HepG2 (cell line): ENCODE measurements around the gene TMEM86B. TPM values are rescaled to one million over a fixed set of nuclear protein-coding genes. Genes with fewer than 3 reads are reported as not detected.

Experiments used
- BRD4 ChIP-seq: sonication (generic); formaldehyde crosslinking; IDR thresholded peaks from 2 replicates; pipeline ENCODE4 v1.4.0; 2020; ENCODE audit warnings: missing genetic modification reagents
- NCOA5 ChIP-seq: sonication (generic); formaldehyde crosslinking; IDR thresholded peaks from 2 replicates; pipeline ENCODE4 v1.4.0; 2020; ENCODE audit warnings: missing genetic modification reagents
- SMAD9 ChIP-seq: sonication (generic); formaldehyde crosslinking; IDR thresholded peaks from 2 replicates; pipeline ENCODE4 v1.5.1; 2020; ENCODE audit warnings: mild to moderate bottlenecking, missing genetic modification reagents
- ZC3H4 ChIP-seq: sonication (generic); formaldehyde crosslinking; IDR thresholded peaks from 2 replicates; pipeline ENCODE4 v1.4.0; 2020; ENCODE audit warnings: missing genetic modification reagents, borderline replicate concordance
- ZNF496 ChIP-seq: sonication (generic); formaldehyde crosslinking; IDR thresholded peaks from 2 replicates; pipeline ENCODE4 v1.8.1; 2023; ENCODE audit warnings: mild to moderate bottlenecking, moderate library complexity, missing genetic modification reagents; ENCODE audit not compliant: insufficient replicate concordance
- ZNF530 ChIP-seq: sonication (generic); formaldehyde crosslinking; IDR thresholded peaks from 2 replicates; pipeline ENCODE4 v1.5.0; 2020; ENCODE audit warnings: low read depth, mild to moderate bottlenecking, missing genetic modification reagents
- ZNF652 ChIP-seq: IDR thresholded peaks from 2 replicates; pipeline ENCODE4 v1.6.1; 2016; ENCODE audit warnings: low read depth, borderline replicate concordance
- ZNF850 ChIP-seq: sonication (generic); formaldehyde crosslinking; conservative IDR thresholded peaks from 2 replicates; pipeline ENCODE4 v1.9.0; 2021; ENCODE audit warnings: mild to moderate bottlenecking, missing genetic modification reagents
- polyA plus RNA-seq, 8 experiments: library from polyadenylated mRNA; depleted of rRNA in 3 of 8; stranded (reverse) in 7 of 8; unstranded in 1 of 8; fragments of >200 nt; fragmentation: Illumina TruSeq in 4 of 8; extraction: Trizol in 4 of 8; gene quantifications; 2 replicates each; pipeline versions ENCODE4 v1.2.1 to v1.2.3, GENCODE V29; 2011 to 2016; ENCODE audit warnings: low read depth in 4 of 8, missing spikeins in 1 of 8, mixed read lengths in 1 of 8; ENCODE audit not compliant: insufficient read depth in 1 of 8
- total RNA-seq, 5 experiments: library from RNA; depleted of rRNA; stranded (reverse); fragments of >200 nt; fragmentation: Illumina TruSeq; extraction: Trizol; gene quantifications; 2 replicates each; pipeline ENCODE4 v1.2.3, GENCODE V29; 2016; ENCODE audit warnings: low read depth in 1 of 5
- TF ChIP-seq, protein P1 (sequence below), 2 experiments: sonication (generic) in 1 of 2; formaldehyde crosslinking in 1 of 2; IDR thresholded peaks; 2 replicates each; pipeline versions ENCODE4 v1.4.0 to v1.6.1; 2016 to 2020; ENCODE audit warnings: borderline replicate concordance in 1 of 2, low read depth in 1 of 2, mild to moderate bottlenecking in 1 of 2, missing genetic modification reagents in 1 of 2
- TF ChIP-seq, protein P2 (sequence below): IDR thresholded peaks from 2 replicates; pipeline ENCODE4 v1.6.1; 2016; ENCODE audit warnings: control low read depth
- TF ChIP-seq, protein P3 (sequence below): IDR thresholded peaks from 2 replicates; pipeline ENCODE4 v1.6.1; 2016; ENCODE audit warnings: missing biosample characterization, missing genetic modification reagents, low read depth
- TF ChIP-seq, protein P4 (sequence below): sonication (generic); formaldehyde crosslinking; IDR thresholded peaks from 2 replicates; pipeline ENCODE4 v1.8.1; 2022; ENCODE audit warnings: mild to moderate bottlenecking, missing genetic modification reagents
- TF ChIP-seq, protein P5 (sequence below): sonication (generic); formaldehyde crosslinking; IDR thresholded peaks from 2 replicates; pipeline ENCODE4 v1.5.0; 2020; ENCODE audit warnings: mild to moderate bottlenecking, missing genetic modification reagents
- TF ChIP-seq, protein P6 (sequence below): sonication (generic); formaldehyde crosslinking; IDR thresholded peaks from 2 replicates; pipeline ENCODE4 v1.4.0; 2020; ENCODE audit warnings: missing genetic modification reagents, borderline replicate concordance

TMEM86B gene
- total and polyA plus RNA-seq, 2 of the 13 experiments (the other 11 are each of a cell fraction or from before 2014, with no cell fraction given), result 7.7 to 9.6 TPM

DNA sequence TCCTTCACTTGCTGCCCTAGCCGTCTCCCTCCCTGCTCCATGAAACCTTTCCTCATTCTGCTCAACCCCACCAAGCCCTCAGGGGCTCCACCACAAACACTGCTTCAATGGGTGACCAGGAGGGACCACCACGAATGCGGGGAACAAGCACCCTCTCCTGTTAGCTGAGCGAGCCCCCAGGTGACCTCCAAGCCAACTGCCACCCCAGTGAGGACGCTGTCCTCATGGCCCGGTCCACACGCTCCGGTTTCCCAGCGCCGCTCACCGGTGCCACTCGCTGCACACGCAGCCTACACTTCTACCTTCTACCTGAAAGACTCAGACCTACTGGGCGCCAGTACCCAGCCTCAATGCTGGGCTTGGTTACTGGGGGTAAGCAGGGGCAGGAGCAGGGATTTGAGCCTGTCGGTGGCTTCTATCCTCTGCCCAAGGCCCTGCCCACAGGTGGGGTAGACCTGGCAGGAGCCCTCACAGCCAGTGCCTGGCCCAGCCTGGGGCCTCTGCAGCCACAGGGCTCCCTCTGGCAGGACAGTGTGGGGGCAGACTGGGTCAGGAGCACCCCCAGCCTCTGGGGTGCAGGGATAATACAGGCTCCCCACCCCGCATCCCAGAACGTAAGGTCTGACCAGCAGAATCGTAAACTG lies 704 bp upstream of the TMEM86B start (continued):
- TF ChIP-seq, protein P1, sequence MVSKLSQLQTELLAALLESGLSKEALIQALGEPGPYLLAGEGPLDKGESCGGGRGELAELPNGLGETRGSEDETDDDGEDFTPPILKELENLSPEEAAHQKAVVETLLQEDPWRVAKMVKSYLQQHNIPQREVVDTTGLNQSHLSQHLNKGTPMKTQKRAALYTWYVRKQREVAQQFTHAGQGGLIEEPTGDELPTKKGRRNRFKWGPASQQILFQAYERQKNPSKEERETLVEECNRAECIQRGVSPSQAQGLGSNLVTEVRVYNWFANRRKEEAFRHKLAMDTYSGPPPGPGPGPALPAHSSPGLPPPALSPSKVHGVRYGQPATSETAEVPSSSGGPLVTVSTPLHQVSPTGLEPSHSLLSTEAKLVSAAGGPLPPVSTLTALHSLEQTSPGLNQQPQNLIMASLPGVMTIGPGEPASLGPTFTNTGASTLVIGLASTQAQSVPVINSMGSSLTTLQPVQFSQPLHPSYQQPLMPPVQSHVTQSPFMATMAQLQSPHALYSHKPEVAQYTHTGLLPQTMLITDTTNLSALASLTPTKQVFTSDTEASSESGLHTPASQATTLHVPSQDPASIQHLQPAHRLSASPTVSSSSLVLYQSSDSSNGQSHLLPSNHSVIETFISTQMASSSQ (IDR thresholded peaks at IDR 0.05; ENCODE audit: low read depth), result no peak
- TF ChIP-seq, protein P1 (CRISPR knock-in tag; IDR thresholded peaks at IDR 0.05; ENCODE audit: borderline replicate concordance), result no peak
- TF ChIP-seq, protein P2, sequence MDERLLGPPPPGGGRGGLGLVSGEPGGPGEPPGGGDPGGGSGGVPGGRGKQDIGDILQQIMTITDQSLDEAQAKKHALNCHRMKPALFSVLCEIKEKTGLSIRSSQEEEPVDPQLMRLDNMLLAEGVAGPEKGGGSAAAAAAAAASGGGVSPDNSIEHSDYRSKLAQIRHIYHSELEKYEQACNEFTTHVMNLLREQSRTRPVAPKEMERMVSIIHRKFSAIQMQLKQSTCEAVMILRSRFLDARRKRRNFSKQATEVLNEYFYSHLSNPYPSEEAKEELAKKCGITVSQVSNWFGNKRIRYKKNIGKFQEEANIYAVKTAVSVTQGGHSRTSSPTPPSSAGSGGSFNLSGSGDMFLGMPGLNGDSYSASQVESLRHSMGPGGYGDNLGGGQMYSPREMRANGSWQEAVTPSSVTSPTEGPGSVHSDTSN (CRISPR knock-in tag), result no peak
- no peak for TF ChIP-seq ZNF850 (CRISPR knock-in tag)
- TF ChIP-seq NCOA5 (CRISPR knock-in tag), result no peak
- no peak for TF ChIP-seq SMAD9 (CRISPR knock-in tag)
- TF ChIP-seq BRD4 (CRISPR knock-in tag), result no peak
- no peak for TF ChIP-seq ZNF530 (CRISPR knock-in tag)
- TF ChIP-seq, protein P3, sequence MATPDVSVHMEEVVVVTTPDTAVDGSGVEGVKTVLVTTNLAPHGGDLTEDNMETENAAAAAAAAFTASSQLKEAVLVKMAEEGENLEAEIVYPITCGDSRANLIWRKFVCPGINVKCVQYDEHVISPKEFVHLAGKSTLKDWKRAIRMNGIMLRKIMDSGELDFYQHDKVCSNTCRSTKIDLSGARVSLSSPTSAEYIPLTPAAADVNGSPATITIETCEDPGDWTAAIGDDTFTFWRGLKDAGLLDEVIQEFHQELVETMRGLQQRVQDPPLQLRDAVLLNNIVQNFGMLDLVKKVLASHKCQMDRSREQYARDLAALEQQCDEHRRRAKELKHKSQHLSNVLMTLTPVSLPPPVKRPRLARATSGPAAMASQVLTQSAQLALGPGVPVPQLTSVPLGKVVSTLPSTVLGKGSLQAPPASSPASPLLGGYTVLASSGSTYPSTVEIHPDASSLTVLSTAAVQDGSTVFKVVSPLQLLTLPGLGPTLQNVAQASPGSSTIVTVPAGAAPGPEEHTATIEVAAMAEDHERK (CRISPR knock-in tag), result no peak
- TF ChIP-seq ZNF652 (CRISPR knock-in tag), result no peak
- no peak for TF ChIP-seq ZNF496 (CRISPR knock-in tag)
- TF ChIP-seq, protein P4, sequence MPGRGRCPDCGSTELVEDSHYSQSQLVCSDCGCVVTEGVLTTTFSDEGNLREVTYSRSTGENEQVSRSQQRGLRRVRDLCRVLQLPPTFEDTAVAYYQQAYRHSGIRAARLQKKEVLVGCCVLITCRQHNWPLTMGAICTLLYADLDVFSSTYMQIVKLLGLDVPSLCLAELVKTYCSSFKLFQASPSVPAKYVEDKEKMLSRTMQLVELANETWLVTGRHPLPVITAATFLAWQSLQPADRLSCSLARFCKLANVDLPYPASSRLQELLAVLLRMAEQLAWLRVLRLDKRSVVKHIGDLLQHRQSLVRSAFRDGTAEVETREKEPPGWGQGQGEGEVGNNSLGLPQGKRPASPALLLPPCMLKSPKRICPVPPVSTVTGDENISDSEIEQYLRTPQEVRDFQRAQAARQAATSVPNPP (CRISPR knock-in tag), result no peak
- TF ChIP-seq, protein P5, sequence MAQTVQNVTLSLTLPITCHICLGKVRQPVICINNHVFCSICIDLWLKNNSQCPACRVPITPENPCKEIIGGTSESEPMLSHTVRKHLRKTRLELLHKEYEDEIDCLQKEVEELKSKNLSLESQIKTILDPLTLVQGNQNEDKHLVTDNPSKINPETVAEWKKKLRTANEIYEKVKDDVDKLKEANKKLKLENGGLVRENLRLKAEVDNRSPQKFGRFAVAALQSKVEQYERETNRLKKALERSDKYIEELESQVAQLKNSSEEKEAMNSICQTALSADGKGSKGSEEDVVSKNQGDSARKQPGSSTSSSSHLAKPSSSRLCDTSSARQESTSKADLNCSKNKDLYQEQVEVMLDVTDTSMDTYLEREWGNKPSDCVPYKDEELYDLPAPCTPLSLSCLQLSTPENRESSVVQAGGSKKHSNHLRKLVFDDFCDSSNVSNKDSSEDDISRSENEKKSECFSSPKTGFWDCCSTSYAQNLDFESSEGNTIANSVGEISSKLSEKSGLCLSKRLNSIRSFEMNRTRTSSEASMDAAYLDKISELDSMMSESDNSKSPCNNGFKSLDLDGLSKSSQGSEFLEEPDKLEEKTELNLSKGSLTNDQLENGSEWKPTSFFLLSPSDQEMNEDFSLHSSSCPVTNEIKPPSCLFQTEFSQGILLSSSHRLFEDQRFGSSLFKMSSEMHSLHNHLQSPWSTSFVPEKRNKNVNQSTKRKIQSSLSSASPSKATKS (CRISPR knock-in tag), result no peak
- TF ChIP-seq ZC3H4, result no peak
- TF ChIP-seq, protein P6, sequence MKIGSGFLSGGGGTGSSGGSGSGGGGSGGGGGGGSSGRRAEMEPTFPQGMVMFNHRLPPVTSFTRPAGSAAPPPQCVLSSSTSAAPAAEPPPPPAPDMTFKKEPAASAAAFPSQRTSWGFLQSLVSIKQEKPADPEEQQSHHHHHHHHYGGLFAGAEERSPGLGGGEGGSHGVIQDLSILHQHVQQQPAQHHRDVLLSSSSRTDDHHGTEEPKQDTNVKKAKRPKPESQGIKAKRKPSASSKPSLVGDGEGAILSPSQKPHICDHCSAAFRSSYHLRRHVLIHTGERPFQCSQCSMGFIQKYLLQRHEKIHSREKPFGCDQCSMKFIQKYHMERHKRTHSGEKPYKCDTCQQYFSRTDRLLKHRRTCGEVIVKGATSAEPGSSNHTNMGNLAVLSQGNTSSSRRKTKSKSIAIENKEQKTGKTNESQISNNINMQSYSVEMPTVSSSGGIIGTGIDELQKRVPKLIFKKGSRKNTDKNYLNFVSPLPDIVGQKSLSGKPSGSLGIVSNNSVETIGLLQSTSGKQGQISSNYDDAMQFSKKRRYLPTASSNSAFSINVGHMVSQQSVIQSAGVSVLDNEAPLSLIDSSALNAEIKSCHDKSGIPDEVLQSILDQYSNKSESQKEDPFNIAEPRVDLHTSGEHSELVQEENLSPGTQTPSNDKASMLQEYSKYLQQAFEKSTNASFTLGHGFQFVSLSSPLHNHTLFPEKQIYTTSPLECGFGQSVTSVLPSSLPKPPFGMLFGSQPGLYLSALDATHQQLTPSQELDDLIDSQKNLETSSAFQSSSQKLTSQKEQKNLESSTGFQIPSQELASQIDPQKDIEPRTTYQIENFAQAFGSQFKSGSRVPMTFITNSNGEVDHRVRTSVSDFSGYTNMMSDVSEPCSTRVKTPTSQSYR (CRISPR knock-in tag), result no peak
